Gastroesophageal sphincter (tissue), 4 donors: ENCODE measurements around the gene PIK3C2G. TPM values are rescaled to one million over a fixed set of nuclear protein-coding genes. Genes with fewer than 3 reads are reported as not detected.

Source experiments
- ATAC-seq: fragments of 150-250 bp; one replicate; pipeline ENCODE4 v1.9.1; 2016; ENCODE audit warnings: mild to moderate bottlenecking, moderate library complexity
- H3K27ac ChIP-seq, 4 donors: fragments of 200-600 bp; sonication (generic) in 3 of 4; 1 replicate in 3 of 4; 2 replicates in 1 of 4; pipeline ENCODE4 v1.5.1; 2016 to 2019
- H3K27me3 ChIP-seq: fragments of 200-600 bp; sonication (generic); one replicate; pipeline ENCODE4 v1.5.1; 2019
- H3K36me3 ChIP-seq, 2 donors: fragments of 200-600 bp; sonication (generic); one replicate each; pipeline ENCODE4 v1.5.1; 2019; ENCODE audit warnings: control low read depth in 1 of 2
- H3K4me1 ChIP-seq, 3 donors: fragments of 200-600 bp; sonication (generic); 1 replicate in 2 of 3; 2 replicates in 1 of 3; pipeline ENCODE4 v1.5.1; 2016 to 2019; ENCODE audit warnings: control low read depth in 2 of 3
- H3K4me3 ChIP-seq, 2 donors: fragments of 200-600 bp; sonication (generic); one replicate each; pipeline ENCODE4 v1.5.1; 2019; ENCODE audit warnings: mild to moderate bottlenecking in 1 of 2, moderate library complexity in 1 of 2
- H3K9me3 ChIP-seq, 3 donors: fragments of 200-600 bp; sonication (generic); one replicate each; pipeline ENCODE4 v1.5.1; 2017 to 2019; ENCODE audit warnings: control low read depth in 2 of 3
- EP300 ChIP-seq: sonication (generic); formaldehyde crosslinking; IDR thresholded peaks from one replicate; pipeline ENCODE4 v1.6.1; 2017; ENCODE audit warnings: antibody characterized with exemption, mild to moderate bottlenecking
- POLR2A ChIP-seq, 2 donors: fragments of 450-650 bp; IDR thresholded peaks; one replicate each; pipeline ENCODE4 v1.6.1; 2017; ENCODE audit warnings: antibody characterized with exemption in 2 of 2, mild to moderate bottlenecking in 2 of 2, moderate library complexity in 1 of 2
- POLR2AphosphoS5 ChIP-seq: sonication (generic); formaldehyde crosslinking; IDR thresholded peaks from one replicate; pipeline ENCODE4 v1.6.1; 2017; ENCODE audit warnings: antibody characterized with exemption
- WGBS, 2 donors: methylation state at CpG; one replicate each; pipeline ENCODE4 v1.1.5; 2018; ENCODE audit warnings: low coverage in 1 of 2; 5-methylcytosine and 5-hydroxymethylcytosine counted together
- total RNA-seq, 4 donors: library from RNA; depleted of rRNA; stranded (reverse); fragments of >200 nt; gene quantifications; one replicate each; pipeline ENCODE4 v1.1.0, GENCODE V29; 2016
- TF ChIP-seq, protein P1 (sequence below), 4 experiments: fragments of 200-600 bp in 2 of 4; fragments of 450-650 bp in 2 of 4; sonication (generic) in 1 of 4; IDR thresholded peaks; one replicate each; pipeline ENCODE4 v1.5.1; 2017 to 2019; ENCODE audit warnings: antibody characterized with exemption in 4 of 4, mild to moderate bottlenecking in 2 of 4, moderate library complexity in 2 of 4

PIK3C2G gene
- total RNA-seq, 4 donors from 2014 or later = 0.40 to 0.79 (median 0.69) TPM; not detected in 1

DNA sequence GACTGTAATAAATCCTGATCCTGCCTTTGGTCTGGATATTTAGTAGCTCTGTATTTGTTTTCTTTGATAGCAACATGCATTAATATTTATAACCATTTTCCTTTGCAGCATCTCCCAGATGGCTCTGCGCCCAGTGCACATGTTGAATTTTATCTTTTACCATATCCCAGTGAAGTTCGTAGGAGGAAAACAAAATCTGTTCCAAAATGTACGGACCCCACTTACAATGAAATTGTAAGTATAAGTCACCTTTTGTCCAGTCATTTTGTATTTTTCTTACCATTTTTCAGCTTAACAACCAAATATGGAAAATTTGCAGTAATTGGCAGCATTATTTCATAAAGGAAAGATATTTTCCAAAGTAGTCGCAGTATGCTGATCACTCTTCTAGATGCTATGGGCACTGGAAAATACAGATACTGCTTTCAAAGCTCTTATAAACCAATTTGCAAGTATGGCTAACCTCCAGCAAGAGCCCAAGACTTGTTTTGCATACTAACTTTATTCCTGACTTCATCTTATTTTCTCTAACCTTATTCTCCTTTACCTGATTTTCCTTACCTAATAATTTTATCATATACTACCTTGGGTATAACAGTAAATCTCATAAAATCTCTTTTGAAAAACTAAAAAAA, 379.1 kb downstream of the PIK3C2G start:
- Histone ChIP-seq H3K9me3 (no peaks in the 10 kb centered on the region), H3K36me3 (no peaks in the 10 kb centered on the region), H3K4me3 (no peak overlapping the region), H3K27ac (no peak overlapping the region), H3K4me1 (peaks cover 0 to 12% (median 3%) of the 10 kb centered on the region in 3 donors), H3K27me3 (no peaks in the 10 kb centered on the region)
- TF ChIP-seq, protein P1, sequence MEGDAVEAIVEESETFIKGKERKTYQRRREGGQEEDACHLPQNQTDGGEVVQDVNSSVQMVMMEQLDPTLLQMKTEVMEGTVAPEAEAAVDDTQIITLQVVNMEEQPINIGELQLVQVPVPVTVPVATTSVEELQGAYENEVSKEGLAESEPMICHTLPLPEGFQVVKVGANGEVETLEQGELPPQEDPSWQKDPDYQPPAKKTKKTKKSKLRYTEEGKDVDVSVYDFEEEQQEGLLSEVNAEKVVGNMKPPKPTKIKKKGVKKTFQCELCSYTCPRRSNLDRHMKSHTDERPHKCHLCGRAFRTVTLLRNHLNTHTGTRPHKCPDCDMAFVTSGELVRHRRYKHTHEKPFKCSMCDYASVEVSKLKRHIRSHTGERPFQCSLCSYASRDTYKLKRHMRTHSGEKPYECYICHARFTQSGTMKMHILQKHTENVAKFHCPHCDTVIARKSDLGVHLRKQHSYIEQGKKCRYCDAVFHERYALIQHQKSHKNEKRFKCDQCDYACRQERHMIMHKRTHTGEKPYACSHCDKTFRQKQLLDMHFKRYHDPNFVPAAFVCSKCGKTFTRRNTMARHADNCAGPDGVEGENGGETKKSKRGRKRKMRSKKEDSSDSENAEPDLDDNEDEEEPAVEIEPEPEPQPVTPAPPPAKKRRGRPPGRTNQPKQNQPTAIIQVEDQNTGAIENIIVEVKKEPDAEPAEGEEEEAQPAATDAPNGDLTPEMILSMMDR (IDR thresholded peaks at IDR 0.05) = no peak
- TF ChIP-seq EP300 (no peak), POLR2A (IDR thresholded peaks at IDR 0.05) (no peak), POLR2AphosphoS5 (no peak)
- no peak for ATAC-seq
- WGBS, 2 donors = 76 to 78% methylated on average over 4 of the region's 4 CpGs

DNA sequence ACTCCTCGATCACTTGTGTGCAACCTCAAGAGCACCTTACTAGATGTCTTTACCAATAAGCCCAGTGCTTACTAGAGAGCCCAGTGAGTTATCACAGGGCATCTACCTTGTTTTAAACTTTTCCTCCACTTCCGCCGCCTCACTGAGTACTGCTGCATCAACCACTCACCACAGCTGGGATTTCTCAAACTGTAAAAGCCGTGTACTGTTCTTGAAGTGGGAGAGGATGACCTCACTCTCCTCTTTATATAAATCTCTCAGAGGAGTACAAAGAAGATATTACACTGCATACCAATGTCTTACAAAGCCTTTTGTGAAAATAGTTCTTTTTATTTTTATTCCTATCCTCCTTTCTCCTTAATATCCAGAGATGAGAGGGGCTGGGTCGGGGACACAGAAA, 382.4 kb downstream of the PIK3C2G start:
- TF ChIP-seq EP300 (no peak), POLR2A (IDR thresholded peaks at IDR 0.05) (no peak), POLR2AphosphoS5 (no peak)
- TF ChIP-seq, protein P1 (IDR thresholded peaks at IDR 0.05) = no peak

DNA sequence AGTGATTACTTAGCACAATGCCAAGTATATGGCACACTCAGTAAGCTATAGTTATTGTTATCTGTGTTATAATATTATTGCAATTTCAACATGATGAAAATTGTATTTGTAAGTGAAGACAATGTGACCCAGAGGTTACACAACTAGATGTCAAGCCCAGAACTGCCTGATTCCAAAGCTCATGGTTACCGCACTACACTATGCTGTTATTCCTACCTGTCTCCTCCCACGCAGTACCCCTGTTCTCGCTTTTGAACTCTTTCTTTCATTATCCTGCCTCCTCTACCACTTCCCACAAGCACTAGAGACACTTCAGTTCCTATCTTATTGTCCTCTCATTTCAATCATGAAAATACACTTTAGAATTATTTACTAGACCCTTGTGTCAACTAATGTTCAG, 383.2 kb downstream of the PIK3C2G start:
- 83 to 100% methylated on average over 3 of the region's 3 CpGs for WGBS, 2 donors
- ATAC-seq = no peak
- no peak overlapping the region for H3K4me3 ChIP-seq
- no peaks in the 10 kb centered on the region for H3K9me3 ChIP-seq
- TF ChIP-seq POLR2AphosphoS5 = no peak
- TF ChIP-seq EP300 = no peak
- no peak for TF ChIP-seq POLR2A (IDR thresholded peaks at IDR 0.05)
- TF ChIP-seq, protein P1 (IDR thresholded peaks at IDR 0.05) = no peak
- no peaks in the 10 kb centered on the region for H3K36me3 ChIP-seq
- no peaks in the 10 kb centered on the region for H3K27me3 ChIP-seq
- peaks cover 0 to 16% (median 3%) of the 10 kb centered on the region in 3 donors for H3K4me1 ChIP-seq
- no peak overlapping the region for H3K27ac ChIP-seq

More for the DNA sequence above, 382.4 kb downstream of the PIK3C2G start:
- H3K4me3 ChIP-seq = no peak overlapping the region
- peak; percentile 67 for ATAC-seq
- peaks cover 0 to 16% (median 3%) of the 10 kb centered on the region in 3 donors for H3K4me1 ChIP-seq
- H3K27me3 ChIP-seq = no peaks in the 10 kb centered on the region
- WGBS, 2 donors = 4 to 19% methylated on average over 4 of the region's 5 CpGs
- no peaks in the 10 kb centered on the region for H3K9me3 ChIP-seq
- H3K27ac ChIP-seq = peak overlapping the region in 1 of 4 donors; percentile 35
- no peaks in the 10 kb centered on the region for H3K36me3 ChIP-seq

DNA sequence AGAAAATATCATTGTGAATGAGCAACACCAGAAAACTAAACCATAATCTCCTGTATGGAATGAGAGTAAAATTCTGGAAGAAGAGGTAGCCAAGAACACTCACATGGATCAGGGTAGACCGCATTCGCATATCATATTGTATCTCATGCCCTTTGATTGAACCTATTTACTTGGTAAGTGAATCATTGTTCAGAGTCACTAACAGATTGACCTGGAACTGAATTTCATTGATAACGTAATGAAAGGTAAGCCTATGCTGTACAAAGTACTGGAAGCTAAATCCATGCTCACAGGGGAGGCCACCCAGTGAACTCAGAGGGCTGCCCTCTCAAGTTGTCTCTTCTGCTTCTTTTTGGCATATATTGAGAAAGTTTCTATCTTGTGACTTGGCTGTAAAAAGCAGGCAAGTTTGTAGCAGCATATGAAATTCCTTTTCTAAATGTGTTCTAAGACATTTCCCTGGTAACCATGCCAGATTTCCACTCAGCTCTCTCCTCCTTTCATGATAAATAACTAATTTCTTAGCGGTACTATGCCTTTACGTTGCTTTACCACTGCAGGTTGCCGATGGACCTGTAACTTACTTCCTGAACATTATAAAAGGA, 385.1 kb downstream of the PIK3C2G start:
- WGBS, 2 donors = 66 to 70% methylated on average over 5 to 6 of the region's 6 CpGs
- H3K36me3 ChIP-seq = no peaks in the 10 kb centered on the region
- no peaks in the 10 kb centered on the region for H3K9me3 ChIP-seq
- no peak overlapping the region for H3K4me3 ChIP-seq
- TF ChIP-seq POLR2AphosphoS5 (no peak), EP300 (no peak)
- no peak for ATAC-seq
- H3K27ac ChIP-seq = no peak overlapping the region
- H3K4me1 ChIP-seq = peaks cover 0 to 16% (median 3%) of the 10 kb centered on the region in 3 donors
- no peaks in the 10 kb centered on the region for H3K27me3 ChIP-seq

DNA sequence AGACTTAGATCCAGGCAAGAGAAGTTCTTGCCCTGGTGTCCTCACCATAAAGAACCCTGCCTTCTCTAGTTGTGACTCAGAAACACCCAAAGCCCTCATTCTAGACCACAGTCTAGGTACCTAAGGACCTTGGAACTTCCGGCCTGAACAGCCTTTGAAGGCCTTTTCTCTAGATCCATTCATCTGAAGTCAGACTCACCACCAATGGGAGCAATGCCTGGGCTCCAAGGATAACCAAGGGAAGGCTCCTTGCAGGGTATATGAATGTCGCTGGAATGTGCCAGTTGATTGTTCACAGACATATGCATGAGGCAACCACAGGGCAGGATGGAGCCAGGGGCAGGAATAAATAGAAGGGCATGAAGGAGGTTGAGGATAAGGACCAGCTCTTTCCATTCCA, 390.2 kb downstream of the PIK3C2G start:
- WGBS, 2 donors = no CpG with 5 or more reads among the region's 2 CpGs
- Histone ChIP-seq H3K27me3 (no peaks in the 10 kb centered on the region), H3K36me3 (no peaks in the 10 kb centered on the region), H3K4me1 (peaks cover 0 to under 1% (median 0%) of the 10 kb centered on the region in 3 donors), H3K4me3 (no peak overlapping the region), H3K27ac (no peak overlapping the region), H3K9me3 (no peaks in the 10 kb centered on the region)
- ATAC-seq = no peak
- TF ChIP-seq POLR2A (IDR thresholded peaks at IDR 0.05) = no peak
- TF ChIP-seq, protein P1 (IDR thresholded peaks at IDR 0.05) = no peak
- no peak for TF ChIP-seq EP300
- TF ChIP-seq POLR2AphosphoS5 = no peak
